ENCODE results near the gene HS2ST1. TPM values are rescaled to one million over a fixed set of nuclear protein-coding genes. Genes with fewer than 3 reads are reported as not detected.

The HS2ST1 gene
- total and polyA plus RNA-seq, 2 experiments from 2014 or later: 10.1 to 15.2 TPM

DNA sequence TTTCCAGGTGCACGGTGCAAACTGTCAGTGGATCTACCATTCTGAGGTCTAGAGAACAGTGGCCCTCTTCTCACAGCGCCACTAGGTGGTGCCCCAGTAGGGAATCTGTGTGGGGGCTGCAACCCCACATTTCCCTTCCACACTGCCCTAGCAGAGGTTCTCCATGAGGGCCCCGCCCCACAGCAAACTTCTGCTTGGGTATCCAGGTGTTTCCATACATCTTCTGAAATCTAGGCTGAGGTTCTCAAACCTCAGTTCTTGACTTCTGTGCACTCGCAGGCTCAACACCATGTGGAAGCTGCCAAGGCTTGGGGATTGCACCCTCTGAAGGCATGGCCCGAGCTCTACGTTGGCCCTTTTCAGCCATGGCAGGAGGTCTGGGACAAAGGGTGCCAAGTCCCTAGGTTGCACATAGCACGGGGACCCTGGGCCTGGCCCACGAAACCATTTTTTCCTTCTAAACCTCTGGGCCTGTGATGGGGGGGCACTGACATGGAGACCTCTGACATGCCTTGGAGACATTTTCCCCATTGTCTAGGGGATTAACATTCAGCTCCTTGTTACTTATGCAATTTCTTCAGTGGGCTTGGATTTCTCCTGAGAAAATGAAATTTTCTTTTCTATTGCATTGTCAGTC lies 10.0 kb downstream of the HS2ST1 start:
- H2AFZ ChIP-seq: no peak overlapping the region
- H3K9ac ChIP-seq: no peak overlapping the region
- WGBS, 2 experiments (ENCODE audit: low coverage in 1 of 2, low lambda C conversion rate in 2 of 2, missing lambda C conversion rate in 2 of 2): 96 to 98% methylated on average over 8 of the region's 8 CpGs
- no peaks in the 10 kb centered on the region for H4K20me1 ChIP-seq (ENCODE audit: insufficient read depth)
- TF ChIP-seq EZH2phosphoT487 (IDR thresholded peaks at IDR 0.05; ENCODE audit: insufficient read depth, low read depth): no peak
- no peak for TF ChIP-seq EZH2 (IDR thresholded peaks at IDR 0.05; ENCODE audit: insufficient read depth, poor library complexity, severe bottlenecking)
- in situ Hi-C loops (cut with MboI): no loop called here
- no peaks in the 10 kb centered on the region for H3K9me3 ChIP-seq (ENCODE audit: low read depth)
- H3K4me2 ChIP-seq (ENCODE audit: unreplicated experiment): no peak overlapping the region
- no peaks in the 10 kb centered on the region for H3K27me3 ChIP-seq (replicated peaks; ENCODE audit: insufficient read depth)
- no peaks in the 10 kb centered on the region for H3K9me2 ChIP-seq (ENCODE audit: insufficient read depth)
- no peak overlapping the region for H3K27ac ChIP-seq
- H3F3A ChIP-seq (ENCODE audit: insufficient read depth): no peaks in the 10 kb centered on the region
- peaks cover 83% of the 10 kb centered on the region for H3K79me2 ChIP-seq (ENCODE audit: insufficient read depth)
- DNase-seq: no peak
- no peaks in the 10 kb centered on the region for H3K36me3 ChIP-seq (ENCODE audit: low read depth)
- no peaks in the 10 kb centered on the region for H3K4me1 ChIP-seq (ENCODE audit: insufficient read depth)
- H3K4me3 ChIP-seq: no peak overlapping the region

DNA sequence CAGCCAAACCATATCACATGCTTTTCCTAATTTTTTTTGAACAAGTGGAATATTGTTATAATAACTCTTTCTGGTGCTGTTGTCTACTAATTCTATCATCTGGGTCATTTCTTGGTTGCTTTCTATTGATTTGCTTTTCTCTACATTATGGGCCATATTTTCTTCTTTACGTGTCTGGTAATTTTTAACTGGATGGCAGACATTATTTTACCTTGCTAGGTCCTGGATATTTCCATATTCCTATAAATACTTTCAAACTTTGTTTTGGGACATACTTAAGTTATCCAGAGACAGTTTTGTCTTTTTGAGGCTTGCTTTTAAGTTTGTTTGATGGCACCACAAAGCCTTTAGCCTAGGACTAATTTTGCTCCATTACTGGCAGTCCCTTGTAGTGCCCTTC lies 11.3 kb downstream of the HS2ST1 start:
- H4K20me1 ChIP-seq (ENCODE audit: insufficient read depth): no peaks in the 10 kb centered on the region
- no peak overlapping the region for H3K27ac ChIP-seq
- H3K79me2 ChIP-seq (ENCODE audit: insufficient read depth): peaks cover 83% of the 10 kb centered on the region
- H3K9me2 ChIP-seq (ENCODE audit: insufficient read depth): no peaks in the 10 kb centered on the region
- no peaks in the 10 kb centered on the region for H3K27me3 ChIP-seq (replicated peaks; ENCODE audit: insufficient read depth)
- no peaks in the 10 kb centered on the region for H3K9me3 ChIP-seq (ENCODE audit: low read depth)
- no peak for DNase-seq
- no peak overlapping the region for H3K4me3 ChIP-seq
- no peaks in the 10 kb centered on the region for H3F3A ChIP-seq (ENCODE audit: insufficient read depth)
- H2AFZ ChIP-seq: no peak overlapping the region
- H3K4me2 ChIP-seq (ENCODE audit: unreplicated experiment): no peak overlapping the region
- TF ChIP-seq EZH2 (IDR thresholded peaks at IDR 0.05; ENCODE audit: insufficient read depth, poor library complexity, severe bottlenecking) (no peak), EZH2phosphoT487 (IDR thresholded peaks at IDR 0.05; ENCODE audit: insufficient read depth, low read depth) (no peak)
- in situ Hi-C loops (cut with MboI): no loop called here
- WGBS, 2 experiments (ENCODE audit: low coverage in 1 of 2, low lambda C conversion rate in 2 of 2, missing lambda C conversion rate in 2 of 2): 95 to 97% methylated on average over 1 of the region's 1 CpG
- no peaks in the 10 kb centered on the region for H3K36me3 ChIP-seq (ENCODE audit: low read depth)
- no peaks in the 10 kb centered on the region for H3K4me1 ChIP-seq (ENCODE audit: insufficient read depth)
- no peak overlapping the region for H3K9ac ChIP-seq

DNA sequence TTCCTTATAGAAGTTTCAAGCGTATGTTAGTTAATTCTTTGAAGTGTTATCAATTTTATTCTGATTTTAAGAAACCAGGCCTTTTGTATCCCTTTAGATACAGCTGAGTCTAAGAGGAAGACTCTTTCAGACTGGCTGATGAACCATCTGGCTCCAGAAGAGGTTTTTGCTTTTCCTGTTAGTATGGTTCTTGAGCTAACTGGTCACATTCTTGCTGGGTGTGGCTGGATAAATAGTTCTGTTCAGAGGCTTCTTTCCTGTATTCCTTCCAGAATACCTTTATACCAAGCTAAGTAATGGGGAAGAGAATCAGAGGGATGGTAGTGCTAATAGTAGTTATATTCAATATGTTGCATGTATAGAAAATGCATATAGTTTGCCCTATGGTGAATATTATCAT lies 12.4 kb downstream of the HS2ST1 start:
- DNase-seq: peak; percentile 24
- no peak overlapping the region for H3K4me2 ChIP-seq (ENCODE audit: unreplicated experiment)
- H3K4me3 ChIP-seq: no peak overlapping the region
- peaks cover 76% of the 10 kb centered on the region for H3K79me2 ChIP-seq (ENCODE audit: insufficient read depth)
- TF ChIP-seq EZH2 (IDR thresholded peaks at IDR 0.05; ENCODE audit: insufficient read depth, poor library complexity, severe bottlenecking) (no peak), EZH2phosphoT487 (IDR thresholded peaks at IDR 0.05; ENCODE audit: insufficient read depth, low read depth) (no peak)
- H3K9ac ChIP-seq: no peak overlapping the region
- no peak overlapping the region for H2AFZ ChIP-seq
- no peak overlapping the region for H3K27ac ChIP-seq
- H3F3A ChIP-seq (ENCODE audit: insufficient read depth): no peaks in the 10 kb centered on the region
- H4K20me1 ChIP-seq (ENCODE audit: insufficient read depth): no peaks in the 10 kb centered on the region
- WGBS, 2 experiments (ENCODE audit: low coverage in 1 of 2, low lambda C conversion rate in 2 of 2, missing lambda C conversion rate in 2 of 2): 94 to 97% methylated on average over 1 of the region's 1 CpG
- H3K4me1 ChIP-seq (ENCODE audit: insufficient read depth): no peaks in the 10 kb centered on the region
- no peaks in the 10 kb centered on the region for H3K9me2 ChIP-seq (ENCODE audit: insufficient read depth)
- H3K36me3 ChIP-seq (ENCODE audit: low read depth): no peaks in the 10 kb centered on the region
- in situ Hi-C loops (cut with MboI): no loop called here
- H3K9me3 ChIP-seq (ENCODE audit: low read depth): no peaks in the 10 kb centered on the region
- no peaks in the 10 kb centered on the region for H3K27me3 ChIP-seq (replicated peaks; ENCODE audit: insufficient read depth)

DNA sequence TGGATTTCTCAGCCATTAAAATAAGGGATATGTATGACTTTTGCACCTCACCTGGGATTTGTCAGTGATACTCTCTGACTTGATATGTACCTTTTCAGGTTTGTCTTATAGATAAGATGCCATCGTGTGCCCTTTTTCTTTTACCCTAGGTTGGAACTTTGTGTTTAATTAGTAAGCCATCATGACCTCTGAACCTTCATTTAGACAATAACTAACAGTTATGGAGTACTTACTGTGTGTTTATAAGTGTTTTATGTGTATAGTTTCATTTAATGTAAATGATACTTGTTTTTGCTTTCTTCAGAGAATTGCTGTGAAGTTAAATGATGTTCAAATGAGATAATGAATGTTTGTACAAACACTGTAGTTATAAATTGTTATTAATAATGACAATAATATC lies 14.4 kb downstream of the HS2ST1 start:
- H3K27me3 ChIP-seq (replicated peaks; ENCODE audit: insufficient read depth): no peaks in the 10 kb centered on the region
- in situ Hi-C loops (cut with MboI): no loop called here
- no peak overlapping the region for H3K4me3 ChIP-seq
- no peak overlapping the region for H3K27ac ChIP-seq
- no peak for DNase-seq
- H3F3A ChIP-seq (ENCODE audit: insufficient read depth): no peaks in the 10 kb centered on the region
- H3K9me3 ChIP-seq (ENCODE audit: low read depth): no peaks in the 10 kb centered on the region
- H4K20me1 ChIP-seq (ENCODE audit: insufficient read depth): no peaks in the 10 kb centered on the region
- 96 to 97% methylated on average over 1 of the region's 1 CpG for WGBS, 2 experiments (ENCODE audit: low coverage in 1 of 2, low lambda C conversion rate in 2 of 2, missing lambda C conversion rate in 2 of 2)
- no peaks in the 10 kb centered on the region for H3K36me3 ChIP-seq (ENCODE audit: low read depth)
- no peak overlapping the region for H3K9ac ChIP-seq
- no peaks in the 10 kb centered on the region for H3K4me1 ChIP-seq (ENCODE audit: insufficient read depth)
- H3K9me2 ChIP-seq (ENCODE audit: insufficient read depth): no peaks in the 10 kb centered on the region
- TF ChIP-seq EZH2phosphoT487 (IDR thresholded peaks at IDR 0.05; ENCODE audit: insufficient read depth, low read depth) (no peak), EZH2 (IDR thresholded peaks at IDR 0.05; ENCODE audit: insufficient read depth, poor library complexity, severe bottlenecking) (no peak)
- no peak overlapping the region for H2AFZ ChIP-seq
- no peak overlapping the region for H3K4me2 ChIP-seq (ENCODE audit: unreplicated experiment)
- H3K79me2 ChIP-seq (ENCODE audit: insufficient read depth): peaks cover 62% of the 10 kb centered on the region

Measured in GM23248 (cell line).